ENCODE results near the gene ANGPT4. TPM values are rescaled to one million over a fixed set of nuclear protein-coding genes. Genes with fewer than 3 reads are reported as not detected.

ANGPT4 gene
- total RNA-seq, 4 donors from 2014 or later = 0.56 to 2.1 (median 0.71) TPM

DNA sequence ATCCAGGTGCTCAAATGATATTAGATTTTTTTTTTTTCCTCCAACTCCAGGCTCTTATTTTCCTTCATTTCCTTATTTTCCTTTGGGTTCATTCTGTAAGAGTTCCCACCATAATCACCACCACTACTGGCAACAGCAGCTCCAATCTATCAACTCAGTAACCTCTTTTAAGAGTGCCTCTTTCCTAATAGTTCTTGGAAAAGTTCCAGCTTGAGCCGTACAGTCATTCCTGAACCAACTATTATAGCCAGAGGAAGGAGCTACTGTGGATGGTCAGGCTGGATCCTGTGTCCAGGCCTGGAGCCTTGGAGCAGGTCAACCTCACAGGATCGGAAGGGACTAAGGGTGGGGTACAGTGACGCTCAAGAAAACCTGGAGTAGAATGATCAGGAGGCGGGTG is 4.2 kb upstream of the ANGPT4 start:
- no peak overlapping the region for H3K4me3 ChIP-seq
- no peak for DNase-seq (ENCODE audit: low spot score in 2 of 2)
- peaks cover 9% of the 10 kb centered on the region for H3K27me3 ChIP-seq
- no peaks in the 10 kb centered on the region for H3K9me3 ChIP-seq
- peaks cover 9% of the 10 kb centered on the region for H3K4me1 ChIP-seq
- no peak overlapping the region for H3K27ac ChIP-seq
- H3K36me3 ChIP-seq = no peaks in the 10 kb centered on the region
- 87% methylated on average over 4 of the region's 4 CpGs for WGBS
- TF ChIP-seq, protein P1, sequence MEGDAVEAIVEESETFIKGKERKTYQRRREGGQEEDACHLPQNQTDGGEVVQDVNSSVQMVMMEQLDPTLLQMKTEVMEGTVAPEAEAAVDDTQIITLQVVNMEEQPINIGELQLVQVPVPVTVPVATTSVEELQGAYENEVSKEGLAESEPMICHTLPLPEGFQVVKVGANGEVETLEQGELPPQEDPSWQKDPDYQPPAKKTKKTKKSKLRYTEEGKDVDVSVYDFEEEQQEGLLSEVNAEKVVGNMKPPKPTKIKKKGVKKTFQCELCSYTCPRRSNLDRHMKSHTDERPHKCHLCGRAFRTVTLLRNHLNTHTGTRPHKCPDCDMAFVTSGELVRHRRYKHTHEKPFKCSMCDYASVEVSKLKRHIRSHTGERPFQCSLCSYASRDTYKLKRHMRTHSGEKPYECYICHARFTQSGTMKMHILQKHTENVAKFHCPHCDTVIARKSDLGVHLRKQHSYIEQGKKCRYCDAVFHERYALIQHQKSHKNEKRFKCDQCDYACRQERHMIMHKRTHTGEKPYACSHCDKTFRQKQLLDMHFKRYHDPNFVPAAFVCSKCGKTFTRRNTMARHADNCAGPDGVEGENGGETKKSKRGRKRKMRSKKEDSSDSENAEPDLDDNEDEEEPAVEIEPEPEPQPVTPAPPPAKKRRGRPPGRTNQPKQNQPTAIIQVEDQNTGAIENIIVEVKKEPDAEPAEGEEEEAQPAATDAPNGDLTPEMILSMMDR (IDR thresholded peaks at IDR 0.05) = no peak
- TF ChIP-seq EP300 (IDR thresholded peaks at IDR 0.05) = no peak
- no peak for TF ChIP-seq POLR2AphosphoS5 (IDR thresholded peaks at IDR 0.05)
- TF ChIP-seq POLR2A (IDR thresholded peaks at IDR 0.05) = no peak

DNA sequence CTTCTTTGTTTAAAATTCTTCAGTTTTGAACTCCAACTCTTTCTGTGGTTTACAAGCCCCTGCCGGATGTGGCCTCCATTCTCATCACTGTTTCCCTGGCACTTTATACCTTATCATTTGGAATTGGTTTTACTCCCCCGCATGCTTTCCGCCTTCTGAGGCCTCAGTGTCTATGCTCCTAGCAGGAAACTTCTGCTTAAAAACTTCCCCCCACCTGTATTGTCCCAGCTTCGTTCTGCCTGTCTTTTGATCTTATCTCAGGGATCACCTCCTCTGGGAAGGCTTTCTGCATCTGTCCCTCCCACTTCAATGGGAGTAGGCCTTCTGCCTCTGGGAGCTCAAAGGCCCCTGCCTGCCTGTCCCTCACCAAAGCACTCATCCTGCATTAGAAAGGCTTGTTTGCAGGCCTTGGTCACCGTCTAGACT is 3.4 kb upstream of the ANGPT4 start:
- H3K36me3 ChIP-seq = no peaks in the 10 kb centered on the region
- no peak for DNase-seq (ENCODE audit: low spot score in 2 of 2)
- WGBS = 74% methylated on average over 5 of the region's 5 CpGs

DNA sequence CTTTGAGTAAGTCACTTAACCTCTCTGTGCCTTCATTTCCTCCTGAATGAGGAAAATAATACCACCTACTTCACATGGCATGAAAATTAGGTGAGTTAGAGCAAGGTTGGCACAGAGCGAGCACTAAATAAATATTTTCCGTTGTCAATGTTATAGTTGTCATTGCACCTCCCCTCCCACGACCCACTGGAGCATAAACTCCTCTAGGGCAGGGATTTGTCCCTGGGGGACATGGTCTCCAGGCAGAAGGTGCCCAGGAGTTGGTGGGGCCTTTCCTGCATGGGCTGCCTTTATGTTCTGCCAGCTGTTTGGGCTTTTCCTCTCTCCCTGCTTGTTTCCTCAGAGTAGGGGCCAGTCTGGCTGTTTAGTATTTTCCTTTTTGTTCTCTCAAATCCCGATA is 1.3 kb upstream of the ANGPT4 start:
- WGBS = 59% methylated on average over 4 of the region's 4 CpGs
- H3K27me3 ChIP-seq = peaks cover 25% of the 10 kb centered on the region

More for the DNA sequence above, 3.4 kb upstream of the ANGPT4 start:
- Histone ChIP-seq H3K9me3 (no peaks in the 10 kb centered on the region), H3K27me3 (peaks cover 14% of the 10 kb centered on the region), H3K4me3 (no peak overlapping the region), H3K27ac (no peak overlapping the region), H3K4me1 (peaks cover 8% of the 10 kb centered on the region)
- no peak for TF ChIP-seq EP300 (IDR thresholded peaks at IDR 0.05)
- TF ChIP-seq, protein P1 (IDR thresholded peaks at IDR 0.05) = no peak
- no peak for TF ChIP-seq POLR2AphosphoS5 (IDR thresholded peaks at IDR 0.05)
- no peak for TF ChIP-seq POLR2A (IDR thresholded peaks at IDR 0.05)

DNA sequence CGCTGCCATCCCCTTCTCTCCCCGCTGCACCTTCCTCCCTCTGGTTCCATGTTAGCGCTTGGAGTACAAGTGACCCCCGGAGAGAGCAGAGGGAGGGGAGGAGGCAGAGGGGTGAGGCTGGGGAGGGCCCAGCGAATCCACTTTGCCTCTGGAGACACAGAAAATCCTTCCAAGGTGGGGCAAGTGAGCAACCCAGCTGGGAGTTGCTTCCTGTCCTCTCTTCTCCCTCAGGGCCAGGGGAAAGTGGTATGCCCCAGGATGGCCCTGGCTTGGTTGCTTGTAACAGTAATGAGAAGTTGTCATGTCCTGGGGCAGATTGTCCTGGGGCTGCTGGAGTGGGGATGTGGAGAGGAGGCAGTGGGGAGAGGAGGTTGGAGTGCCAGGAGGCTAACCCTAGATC is 691 bp upstream of the ANGPT4 start:
- 32% methylated on average over 5 of the region's 5 CpGs for WGBS
- no peak for DNase-seq (ENCODE audit: low spot score in 2 of 2)
- Histone ChIP-seq H3K27ac (no peak overlapping the region), H3K4me3 (no peak overlapping the region), H3K9me3 (no peaks in the 10 kb centered on the region), H3K4me1 (no peaks in the 10 kb centered on the region), H3K27me3 (peaks cover 25% of the 10 kb centered on the region), H3K36me3 (no peaks in the 10 kb centered on the region)
- TF ChIP-seq POLR2A (IDR thresholded peaks at IDR 0.05) (no peak), POLR2AphosphoS5 (IDR thresholded peaks at IDR 0.05) (no peak), EP300 (IDR thresholded peaks at IDR 0.05) (no peak)
- TF ChIP-seq, protein P1 (IDR thresholded peaks at IDR 0.05) = no peak

More for the DNA sequence above, 1.3 kb upstream of the ANGPT4 start:
- DNase-seq (ENCODE audit: low spot score in 2 of 2) = no peak
- TF ChIP-seq EP300 (IDR thresholded peaks at IDR 0.05) (no peak), POLR2A (IDR thresholded peaks at IDR 0.05) (no peak), POLR2AphosphoS5 (IDR thresholded peaks at IDR 0.05) (no peak)
- TF ChIP-seq, protein P1 (IDR thresholded peaks at IDR 0.05) = no peak
- Histone ChIP-seq H3K9me3 (no peaks in the 10 kb centered on the region), H3K4me3 (no peak overlapping the region), H3K4me1 (peaks cover under 1% of the 10 kb centered on the region), H3K36me3 (no peaks in the 10 kb centered on the region), H3K27ac (no peak overlapping the region)

DNA sequence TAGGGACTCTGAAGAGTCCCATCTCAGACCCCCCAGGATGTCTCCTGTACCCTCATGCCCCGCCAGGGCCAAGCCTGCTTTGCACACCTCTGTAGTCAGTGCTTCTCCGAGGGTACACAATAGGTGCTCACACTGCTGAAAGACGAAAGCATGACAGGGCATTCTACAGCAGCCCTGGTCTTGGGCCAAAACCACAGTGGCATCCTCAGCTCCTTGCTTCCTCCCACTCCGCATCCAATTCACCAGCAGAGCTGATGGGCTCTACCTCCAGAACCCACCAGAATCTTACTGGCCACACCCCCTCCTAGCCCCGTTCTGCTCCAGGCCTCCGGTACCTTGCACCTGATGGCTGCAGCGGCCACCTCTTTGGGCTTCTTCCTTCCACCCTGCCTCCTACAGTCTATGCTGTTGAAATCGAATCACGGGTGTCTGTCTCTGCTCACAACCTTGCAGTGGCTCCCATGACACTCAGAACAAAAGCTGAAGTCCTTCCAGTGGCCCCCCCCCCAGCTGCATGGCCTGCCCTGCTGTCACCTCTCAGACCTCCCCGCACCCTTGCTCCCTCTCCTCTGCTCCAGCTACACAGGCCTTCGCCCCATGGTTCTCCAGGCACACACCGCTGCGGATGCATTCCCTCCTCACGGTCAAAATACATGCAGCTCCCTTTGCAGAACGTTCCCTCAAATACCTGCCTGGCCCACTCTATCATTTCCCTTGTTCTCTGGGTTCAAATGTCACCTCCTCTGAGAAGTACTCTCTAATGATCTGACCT is 1.2 kb downstream of the ANGPT4 start:
- no peak overlapping the region for H3K27ac ChIP-seq
- WGBS = 64% methylated on average over 15 of the region's 15 CpGs
- peak overlapping the region; percentile 18 for H3K4me3 ChIP-seq
- H3K27me3 ChIP-seq = peaks cover 25% of the 10 kb centered on the region
- no peaks in the 10 kb centered on the region for H3K4me1 ChIP-seq
- DNase-seq (ENCODE audit: low spot score in 2 of 2) = no peak
- no peaks in the 10 kb centered on the region for H3K9me3 ChIP-seq
- TF ChIP-seq EP300 (IDR thresholded peaks at IDR 0.05) = no peak
- TF ChIP-seq POLR2AphosphoS5 (IDR thresholded peaks at IDR 0.05) = no peak
- no peak for TF ChIP-seq POLR2A (IDR thresholded peaks at IDR 0.05)
- TF ChIP-seq, protein P1 (IDR thresholded peaks at IDR 0.05) = no peak
- H3K36me3 ChIP-seq = no peaks in the 10 kb centered on the region

All from suprapubic skin (tissue), 4 donors.